HG02678 (cell line): ENCODE results near the gene TTLL8.
A peak's percentile ranks its signal among the peaks of the same experiment; 100 is the strongest.

Experiments used
- ATAC-seq: cut with Tn5 transposase; IDR thresholded peaks from one replicate; pipeline ENCODE4 v1.9.1; 2021; ENCODE audit warnings: mild to moderate bottlenecking, moderate library complexity; ENCODE audit not compliant: unreplicated experiment

The TTLL8 gene

DNA sequence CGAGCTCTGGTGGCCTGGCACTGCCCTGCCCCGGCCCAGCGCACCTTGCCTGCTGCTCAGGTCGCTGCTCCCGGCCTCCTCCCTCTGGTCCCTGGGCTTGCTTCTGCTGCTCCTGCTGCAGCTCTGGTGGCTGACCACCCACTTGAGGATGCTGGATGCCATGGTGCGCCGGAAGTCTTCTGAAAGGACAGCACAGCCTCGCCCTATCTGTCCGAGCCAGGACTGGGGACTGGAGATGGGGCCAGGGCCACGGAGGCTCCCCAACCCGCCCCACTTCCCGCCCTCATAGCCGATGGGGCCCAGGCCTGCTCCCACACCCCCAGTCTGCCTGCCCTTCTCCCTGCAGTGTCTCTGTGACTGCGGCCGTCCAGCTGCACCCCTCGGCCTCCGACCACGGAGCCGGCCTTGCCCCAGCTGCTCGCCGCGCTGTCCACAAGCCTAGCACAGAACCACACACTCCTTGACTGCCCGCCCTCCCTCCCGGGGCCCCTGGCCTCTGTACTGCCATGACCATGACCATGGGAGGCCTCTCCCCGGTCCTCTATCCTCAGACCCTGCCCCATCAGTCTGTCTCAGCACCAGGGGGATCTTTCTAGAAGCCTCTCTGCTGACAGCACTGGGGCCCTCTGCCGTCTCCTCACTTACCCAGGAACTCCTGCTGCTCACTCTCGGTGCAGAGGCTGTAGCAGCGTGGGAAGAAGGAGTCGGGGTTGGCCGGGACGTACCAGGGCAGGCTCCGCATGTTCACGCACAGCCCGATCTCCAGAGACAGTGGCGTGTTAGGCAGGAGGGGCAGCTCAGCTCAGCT is 12.7 kb downstream of the TTLL8 start:
- ATAC-seq, result no peak

- no peak for ATAC-seq
These were observed 13.5 kb downstream of the TTLL8 start for GRCh38 chr22:50044485-50045118.

GRCh38 chr22:50041361-50042065 is 16.6 kb downstream of the TTLL8 start:
- no peak for ATAC-seq

DNA sequence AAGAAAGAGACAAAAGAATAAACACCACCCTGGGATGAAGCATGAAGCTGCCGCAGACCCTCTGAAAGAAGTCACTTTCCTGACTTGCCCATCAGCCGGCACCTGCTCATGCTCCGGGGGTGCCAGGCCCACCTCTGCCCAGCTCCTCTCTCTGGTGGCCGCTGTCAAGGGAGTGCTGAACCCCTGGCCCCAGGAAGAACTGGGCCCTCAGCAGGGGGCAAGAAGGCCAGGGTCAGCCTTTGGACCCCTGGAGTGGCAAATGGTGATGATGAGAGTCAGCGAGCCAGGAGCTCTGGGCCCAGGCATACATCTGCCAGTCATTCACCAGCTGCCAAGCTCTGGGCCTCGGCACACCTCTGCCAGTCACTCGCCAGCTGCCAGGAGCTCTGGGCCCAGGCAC is 17.4 kb downstream of the TTLL8 start:
- no peak for ATAC-seq

GRCh38 chr22:50039669-50040443 is 18.2 kb downstream of the TTLL8 start:
- ATAC-seq, result no peak

- ATAC-seq, result no peak
These were observed 21.9 kb downstream of the TTLL8 start for GRCh38 chr22:50035976-50036724.

DNA sequence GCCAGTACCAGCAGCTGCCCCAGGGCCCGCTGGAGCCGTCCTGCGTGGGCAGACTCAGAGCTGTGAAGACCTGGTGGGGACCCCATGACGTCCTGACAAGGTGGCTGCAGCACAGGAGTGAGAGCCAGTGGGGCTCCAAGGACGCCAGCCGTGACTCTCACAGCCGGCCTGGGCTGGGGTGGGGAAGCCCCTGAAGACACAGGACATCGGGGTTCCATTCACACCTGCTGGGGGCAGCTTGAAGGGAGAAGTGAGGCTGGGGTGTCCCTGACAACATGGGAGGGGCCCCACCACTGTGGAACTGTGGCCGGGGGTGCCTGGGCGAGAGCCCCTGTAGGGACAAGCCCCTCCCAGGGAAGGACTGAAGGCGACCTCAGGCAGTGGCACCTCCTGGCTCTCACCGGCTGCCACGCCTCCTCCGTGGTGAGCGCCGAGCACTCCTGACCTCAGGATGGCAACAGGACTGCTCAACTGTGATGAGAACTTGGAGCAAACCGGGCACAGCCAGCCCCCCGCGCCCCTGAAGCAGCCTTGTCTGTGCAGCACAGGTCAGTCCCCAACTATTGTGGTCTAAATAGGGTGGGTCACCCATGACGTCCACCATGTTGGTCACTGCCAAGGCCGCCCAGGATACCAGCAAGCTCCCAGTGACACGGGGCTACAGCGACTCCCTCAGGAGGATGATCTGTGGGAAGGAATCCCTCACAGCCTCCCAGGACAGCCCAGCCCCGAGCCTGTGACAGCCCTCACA is 22.8 kb downstream of the TTLL8 start:
- no peak for ATAC-seq

GRCh38 chr22:50034126-50035081 is 23.7 kb downstream of the TTLL8 start:
- no peak for ATAC-seq

GRCh38 chr22:50032941-50033601 is 25.0 kb downstream of the TTLL8 start:
- no peak for ATAC-seq

GRCh38 chr22:50032109-50032871 is 25.8 kb downstream of the TTLL8 start:
- ATAC-seq, result no peak

DNA sequence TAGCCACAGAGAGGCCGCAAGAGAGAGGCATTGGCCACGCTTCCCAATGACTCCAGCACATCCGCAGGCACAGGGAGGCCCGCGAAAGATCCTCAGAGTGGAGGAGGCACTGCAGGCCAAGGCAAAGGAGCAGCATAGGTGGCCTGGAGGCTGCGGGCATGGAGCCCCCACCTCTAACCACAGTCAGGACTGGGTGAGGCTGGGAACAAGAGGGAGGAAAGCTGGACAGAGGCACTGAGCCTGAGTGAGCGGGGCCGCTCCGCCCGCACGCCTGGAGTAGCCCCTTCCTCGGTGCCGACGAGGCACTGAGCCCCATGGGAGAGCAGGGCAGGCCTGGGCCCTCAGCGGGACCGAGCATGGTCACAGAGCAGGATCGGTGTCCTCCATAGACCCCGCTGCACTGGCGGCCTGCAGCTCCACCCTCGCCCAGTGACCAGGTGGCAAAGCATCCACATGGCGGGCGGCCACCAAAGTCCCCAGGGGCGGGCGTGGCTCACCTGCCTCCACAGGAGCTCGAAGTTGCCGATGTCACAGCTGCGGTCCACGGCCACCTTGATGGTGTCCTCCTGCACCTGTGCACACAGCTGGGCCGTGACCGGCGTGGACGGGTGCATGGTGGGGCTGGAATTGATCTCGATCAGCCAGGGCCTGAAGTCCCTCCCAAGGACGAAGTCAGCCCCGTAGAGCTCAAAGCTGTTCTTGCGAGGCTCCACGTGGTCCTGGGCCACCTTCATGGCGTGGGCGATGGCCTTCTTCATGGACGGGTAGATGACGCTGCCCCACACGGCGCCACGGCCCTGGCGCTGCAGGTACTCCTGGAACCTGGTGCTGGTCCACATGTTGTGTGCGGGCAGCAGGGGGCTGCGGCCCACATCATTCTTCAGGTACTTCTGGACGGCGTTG is 26.7 kb downstream of the TTLL8 start:
- ATAC-seq, result no peak

- peak; percentile 56 for ATAC-seq
These were observed 27.6 kb downstream of the TTLL8 start for GRCh38 chr22:50030297-50031188.

- no peak for ATAC-seq
These were observed 30.2 kb downstream of the TTLL8 start for GRCh38 chr22:50027639-50028537.

GRCh38 chr22:50025993-50026392 is 32.1 kb downstream of the TTLL8 start:
- no peak for ATAC-seq
